Neural progenitor cell (in vitro differentiated cells): ENCODE measurements around the gene TIMP2. TPM values are rescaled to one million over a fixed set of nuclear protein-coding genes. Genes with fewer than 3 reads are reported as not detected.
A peak's percentile ranks its signal among the peaks of the same experiment; 100 is the strongest.

Source experiments
- DNase-seq: peaks from one replicate; pipeline ENCODE4 v3.0.0-alpha.2; 2016; ENCODE audit warnings: low spot score
- H2AFZ ChIP-seq: fragments of 200-600 bp; sonication (generic); replicated peaks from 2 replicates; pipeline ENCODE4 v1.6.1; 2016; ENCODE audit warnings: antibody characterized with exemption
- H3F3A ChIP-seq: fragments of 200-600 bp; sonication (generic); 2 replicates; pipeline ENCODE4 v1.6.1; 2016; ENCODE audit warnings: antibody characterized with exemption, low read depth
- H3K27ac ChIP-seq: fragments of 200-600 bp; sonication (generic); 2 replicates; pipeline ENCODE4 v1.5.1; 2016; ENCODE audit warnings: mild to moderate bottlenecking
- H3K27me3 ChIP-seq: fragments of 200-600 bp; sonication (generic); 2 replicates; pipeline ENCODE4 v1.6.1; 2016; ENCODE audit warnings: mild to moderate bottlenecking, moderate library complexity
- H3K36me3 ChIP-seq: fragments of 200-600 bp; sonication (generic); 2 replicates; pipeline ENCODE4 v1.5.1; 2016
- H3K4me1 ChIP-seq: fragments of 200-600 bp; sonication (generic); 2 replicates; pipeline ENCODE4 v1.6.1; 2016; ENCODE audit warnings: mixed run types
- H3K4me2 ChIP-seq: fragments of 200-600 bp; sonication (generic); 2 replicates; pipeline ENCODE4 v1.6.1; 2016
- H3K4me3 ChIP-seq: fragments of 200-600 bp; sonication (generic); 2 replicates; pipeline ENCODE4 v1.5.1; 2016
- H3K79me2 ChIP-seq: fragments of 200-600 bp; sonication (generic); 2 replicates; pipeline ENCODE4 v1.6.1; 2016; ENCODE audit warnings: low read depth
- H3K9ac ChIP-seq: fragments of 200-600 bp; sonication (generic); 2 replicates; pipeline ENCODE4 v1.6.1; 2016
- H3K9me3 ChIP-seq: fragments of 200-600 bp; sonication (generic); 2 replicates; pipeline ENCODE4 v1.5.1; 2016; ENCODE audit warnings: low read depth
- H4K20me1 ChIP-seq: fragments of 200-600 bp; sonication (generic); 2 replicates; pipeline ENCODE4 v1.6.1; 2016; ENCODE audit warnings: low read depth
- H3K27ac Mint-ChIP-seq: 3 replicates; pipeline ENCODE4 v1.8.0; 2021; ENCODE audit warnings: mixed read lengths
- H3K27me3 Mint-ChIP-seq: 2 replicates; pipeline ENCODE4 v1.8.0; 2022; ENCODE audit warnings: low read depth, mild to moderate bottlenecking, inconsistent platforms, moderate library complexity, mixed read lengths; ENCODE audit not compliant: insufficient read depth
- H3K36me3 Mint-ChIP-seq: 3 replicates; pipeline ENCODE4 v1.8.0; 2021; ENCODE audit warnings: mixed read lengths
- H3K4me1 Mint-ChIP-seq: 3 replicates; pipeline ENCODE4 v1.8.0; 2021; ENCODE audit warnings: mixed read lengths
- H3K4me3 Mint-ChIP-seq: 3 replicates; pipeline ENCODE4 v1.8.0; 2021; ENCODE audit warnings: mild to moderate bottlenecking, moderate library complexity, mixed read lengths
- H3K9me3 Mint-ChIP-seq: 3 replicates; pipeline ENCODE4 v1.8.0; 2020; ENCODE audit warnings: mixed read lengths
- CTCF ChIP-seq: fragments of 200-600 bp; sonication (generic); IDR thresholded peaks from 2 replicates; pipeline ENCODE4 v1.5.1; 2017; ENCODE audit warnings: antibody characterized with exemption, mild to moderate bottlenecking
- EZH2 ChIP-seq: fragments of 200-600 bp; sonication (generic); IDR thresholded peaks from 2 replicates; pipeline ENCODE4 v1.6.1; 2017; ENCODE audit warnings: antibody characterized with exemption, mild to moderate bottlenecking, moderate library complexity
- EZH2phosphoT487 ChIP-seq: fragments of 200-600 bp; sonication (generic); IDR thresholded peaks from 2 replicates; pipeline ENCODE4 v1.6.1; 2017; ENCODE audit warnings: antibody characterized with exemption
- total RNA-seq: library from RNA; depleted of rRNA; stranded (reverse); fragments of >200 nt; gene quantifications from 2 replicates; pipeline ENCODE4 v1.2.3, GENCODE V29; 2015; ENCODE audit warnings: low replicate concordance

Gene TIMP2
- total RNA-seq, 1 donor from 2014 or later = 19.8 TPM

GRCh38 chr17:78839762-78840529, 85.2 kb downstream of the TIMP2 start:
- Mint-ChIP-seq H3K36me3 (peaks cover 16% of the 10 kb centered on the region), H3K4me3 (peak overlapping the region; percentile 93), H3K27me3 (peaks cover 2% of the 10 kb centered on the region), H3K4me1 (peaks cover 26% of the 10 kb centered on the region), H3K27ac (peak overlapping the region; percentile 46), H3K9me3 (no peaks in the 10 kb centered on the region)
- H3K4me2 ChIP-seq = peak overlapping the region; percentile 93
- H3K36me3 ChIP-seq = no peaks in the 10 kb centered on the region
- peaks cover 12% of the 10 kb centered on the region for H3F3A ChIP-seq
- H3K27ac ChIP-seq = peak overlapping the region; percentile 89
- H2AFZ ChIP-seq = no peak overlapping the region
- H4K20me1 ChIP-seq = peaks cover 17% of the 10 kb centered on the region
- no peaks in the 10 kb centered on the region for H3K27me3 ChIP-seq
- no peaks in the 10 kb centered on the region for H3K9me3 ChIP-seq
- peak; percentile 52 for DNase-seq
- H3K4me1 ChIP-seq = peaks cover 8% of the 10 kb centered on the region
- peak overlapping the region; percentile 77 for H3K4me3 ChIP-seq
- H3K9ac ChIP-seq = peak overlapping the region; percentile 87
- peaks cover 34% of the 10 kb centered on the region for H3K79me2 ChIP-seq
- TF ChIP-seq CTCF (no peak), EZH2 (no peak), EZH2phosphoT487 (no peak)

- Mint-ChIP-seq H3K36me3 (peaks cover 16% of the 10 kb centered on the region), H3K4me1 (peaks cover 26% of the 10 kb centered on the region)
- H3K27me3 ChIP-seq = no peaks in the 10 kb centered on the region
These were observed 85.9 kb downstream of the TIMP2 start for GRCh38 chr17:78839235-78839761.

GRCh38 chr17:78838574-78839005, 86.6 kb downstream of the TIMP2 start:
- H3K36me3 Mint-ChIP-seq = peaks cover 18% of the 10 kb centered on the region
- Histone ChIP-seq H3K27me3 (no peaks in the 10 kb centered on the region), H3K4me2 (peak overlapping the region; percentile 93), H3K4me1 (peaks cover 8% of the 10 kb centered on the region), H3K36me3 (no peaks in the 10 kb centered on the region), H3K9me3 (no peaks in the 10 kb centered on the region), H2AFZ (no peak overlapping the region), H4K20me1 (peaks cover 17% of the 10 kb centered on the region), H3K27ac (no peak overlapping the region), H3K79me2 (peaks cover 34% of the 10 kb centered on the region), H3F3A (peaks cover 12% of the 10 kb centered on the region), H3K9ac (no peak overlapping the region), H3K4me3 (no peak overlapping the region)
- TF ChIP-seq CTCF (no peak), EZH2 (no peak), EZH2phosphoT487 (no peak)
- H3K9me3 Mint-ChIP-seq = no peaks in the 10 kb centered on the region
- H3K4me3 Mint-ChIP-seq = peak overlapping the region; percentile 93
- H3K27me3 Mint-ChIP-seq = peaks cover 2% of the 10 kb centered on the region
- peaks cover 26% of the 10 kb centered on the region for H3K4me1 Mint-ChIP-seq
- no peak for DNase-seq
- no peak overlapping the region for H3K27ac Mint-ChIP-seq

More at GRCh38 chr17:78839235-78839761, 85.9 kb downstream of the TIMP2 start:
- H3K9me3 ChIP-seq = no peaks in the 10 kb centered on the region
- H3K4me3 ChIP-seq = peak overlapping the region; percentile 77
- H3K4me2 ChIP-seq = peak overlapping the region; percentile 93
- peak overlapping the region; percentile 87 for H3K9ac ChIP-seq
- H3K79me2 ChIP-seq = peaks cover 34% of the 10 kb centered on the region
- peak overlapping the region; percentile 46 for H3K27ac Mint-ChIP-seq
- H3K27me3 Mint-ChIP-seq = peaks cover 2% of the 10 kb centered on the region
- peaks cover 12% of the 10 kb centered on the region for H3F3A ChIP-seq
- H4K20me1 ChIP-seq = peaks cover 17% of the 10 kb centered on the region
- H3K36me3 ChIP-seq = no peaks in the 10 kb centered on the region
- no peak for DNase-seq
- no peak overlapping the region for H2AFZ ChIP-seq
- H3K9me3 Mint-ChIP-seq = no peaks in the 10 kb centered on the region
- no peak overlapping the region for H3K27ac ChIP-seq
- no peak for TF ChIP-seq EZH2phosphoT487
- TF ChIP-seq EZH2 = no peak
- TF ChIP-seq CTCF = no peak
- H3K4me3 Mint-ChIP-seq = peak overlapping the region; percentile 93
- peaks cover 8% of the 10 kb centered on the region for H3K4me1 ChIP-seq
